GM21723 (cell line): ENCODE data around the gene CDC37L1.
"Not testable (repeated sequence)": the region's sequence is repeated elsewhere in the genome, so short reads cannot be mapped to it uniquely, and the experiment has no call there.

ENCODE experiments used
- ATAC-seq: cut with Tn5 transposase; IDR thresholded peaks from one replicate; pipeline ENCODE4 v1.9.1; 2021; ENCODE audit warnings: mild to moderate bottlenecking, moderate library complexity; ENCODE audit not compliant: unreplicated experiment

Gene CDC37L1

DNA sequence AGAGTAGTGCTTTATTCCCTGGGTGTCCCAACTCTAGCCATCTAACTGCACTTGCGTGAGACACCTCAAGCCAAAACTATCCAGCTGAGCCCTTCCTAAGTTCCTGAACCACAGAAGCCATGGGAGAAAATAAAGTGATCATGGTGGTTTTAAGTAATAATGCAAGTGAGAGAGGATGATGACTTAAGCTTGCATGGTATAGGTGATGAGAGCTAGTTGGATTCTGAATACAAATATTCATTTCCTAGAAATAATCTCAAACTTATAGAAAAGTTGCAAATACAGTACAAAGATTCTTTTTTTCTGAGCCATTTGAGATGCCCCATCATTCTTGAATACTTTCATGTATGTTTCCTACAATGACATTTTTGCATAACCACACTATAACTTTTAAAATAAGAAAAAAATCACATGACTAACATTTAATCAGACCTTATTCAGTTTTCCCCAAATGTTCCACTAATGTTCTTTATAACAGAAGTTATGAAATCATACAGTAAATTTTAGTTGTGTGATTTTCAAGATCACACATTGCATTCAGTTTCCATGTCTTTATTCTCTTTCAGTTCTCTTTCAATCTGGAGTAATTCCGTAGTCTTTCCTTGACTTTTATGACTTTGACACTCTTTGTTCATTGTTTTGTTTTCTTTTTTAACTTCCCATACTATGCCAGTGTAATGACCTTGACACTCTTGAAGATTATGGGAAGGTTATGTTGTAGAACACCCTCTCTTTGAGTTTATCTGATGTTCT is 67.1 kb downstream of the CDC37L1 start:
- ATAC-seq = no peak

- no peak for ATAC-seq
Measured at GRCh38 chr9:4748612-4749011, 69.2 kb downstream of the CDC37L1 start.

DNA sequence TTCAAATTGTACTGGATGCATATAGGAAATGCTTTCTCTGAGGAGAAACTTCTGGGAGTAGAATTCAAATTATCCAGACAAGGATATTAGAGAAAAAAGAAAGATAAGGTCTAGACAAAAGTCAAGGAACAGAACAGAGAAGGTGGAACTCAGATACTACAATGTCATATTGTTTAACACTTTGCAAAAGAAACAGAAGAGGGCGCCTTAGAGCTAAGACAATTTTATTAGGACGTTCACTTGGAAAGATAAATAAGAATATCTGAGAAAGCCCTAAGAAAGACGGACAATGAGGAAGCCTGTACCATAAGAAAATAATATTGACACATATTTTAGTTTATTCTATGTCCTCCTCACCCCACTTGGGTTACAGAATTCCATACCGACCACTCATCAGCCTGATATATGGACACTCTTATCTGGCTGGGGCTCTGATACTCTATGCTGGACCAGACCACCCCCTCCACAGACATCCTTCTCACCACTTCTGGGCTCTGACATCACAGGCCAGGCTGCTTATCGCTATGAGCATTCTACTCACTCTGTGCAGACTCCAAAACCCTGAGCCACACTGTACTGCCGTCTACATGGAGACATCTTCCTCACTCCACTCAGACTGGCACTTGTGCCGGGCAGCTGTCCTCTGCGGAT is 70.8 kb downstream of the CDC37L1 start:
- no peak for ATAC-seq

DNA sequence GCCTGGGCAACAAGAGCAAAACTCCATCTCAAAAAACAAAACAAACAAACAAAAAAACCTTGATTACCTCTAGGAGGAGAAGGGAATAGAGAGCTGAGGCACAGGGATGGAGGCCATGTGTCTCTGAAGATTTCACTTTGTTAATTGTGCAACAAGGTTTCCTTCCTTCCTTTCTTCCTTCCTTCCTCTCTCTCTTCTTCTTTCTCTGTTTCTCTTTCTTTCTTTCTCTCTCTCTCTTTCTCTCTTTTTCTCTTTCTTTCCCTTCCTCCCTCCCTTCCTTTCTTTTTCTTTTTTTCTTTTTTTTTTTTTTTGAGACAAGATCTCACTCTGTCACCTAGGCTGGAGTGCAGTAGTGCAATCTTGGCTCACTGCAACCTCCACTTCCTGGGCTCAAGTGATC is 75.2 kb downstream of the CDC37L1 start:
- ATAC-seq = not testable (repeated sequence)

GRCh38 chr9:4755026-4755609 is 75.7 kb downstream of the CDC37L1 start:
- ATAC-seq = no peak

GRCh38 chr9:4756420-4756819 is 77.1 kb downstream of the CDC37L1 start:
- no peak for ATAC-seq
